Measurements from ENCODE around the gene GOLGA6L2.
A peak's percentile ranks its signal among the peaks of the same experiment; 100 is the strongest.
"Not testable (repeated sequence)": the region's sequence is repeated elsewhere in the genome, so short reads cannot be mapped to it uniquely, and the experiment has no call there.

The GOLGA6L2 gene

DNA sequence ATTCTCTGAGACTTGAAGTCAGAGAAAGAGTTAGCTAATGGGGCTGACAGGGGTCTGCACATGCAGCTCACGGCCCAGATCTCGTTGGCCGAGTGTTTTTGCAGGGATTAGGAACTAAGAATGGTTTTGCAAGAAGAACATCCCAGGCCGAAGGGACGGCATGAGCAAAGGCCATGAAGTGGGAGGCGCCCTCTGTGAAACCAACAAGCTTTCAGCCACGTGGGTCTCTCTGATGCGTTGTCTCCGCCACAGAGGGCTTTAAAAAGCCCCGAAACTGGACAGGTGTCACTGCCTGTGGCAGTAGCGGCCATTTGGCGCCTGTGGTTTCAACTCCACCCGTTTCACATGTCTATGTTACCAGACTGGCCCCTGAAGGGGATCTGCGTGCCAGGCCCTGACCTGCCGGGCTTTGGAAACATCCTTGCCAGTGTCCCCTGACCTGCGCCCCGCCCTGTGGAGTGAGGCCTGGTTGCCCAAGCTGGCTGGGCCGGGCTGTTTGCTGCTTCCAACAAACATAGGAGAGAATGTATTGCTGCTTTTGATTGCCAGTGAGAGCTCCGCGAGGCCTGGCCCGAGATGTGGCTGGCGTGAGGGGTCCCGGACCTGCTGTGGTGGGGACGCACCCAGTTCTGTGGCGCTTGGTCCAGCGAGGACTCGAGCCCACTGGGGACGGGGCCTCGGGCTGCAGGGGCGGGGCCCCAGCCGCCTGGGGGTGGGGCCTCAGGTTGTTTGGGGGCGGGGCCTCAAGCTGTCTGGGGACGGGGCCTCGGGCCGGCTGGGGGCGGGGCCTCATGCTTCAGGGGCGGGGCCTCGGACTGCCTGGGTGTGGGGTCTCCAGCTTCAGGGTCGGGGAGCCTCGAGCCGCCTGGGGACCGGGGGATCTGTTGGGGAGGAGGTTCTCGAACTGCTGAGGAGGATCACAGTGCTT lies 30.4 kb downstream of the GOLGA6L2 start:
- peak; percentile 53 for DNase-seq (ENCODE audit: extremely low spot score)
- TF ChIP-seq, protein P1, sequence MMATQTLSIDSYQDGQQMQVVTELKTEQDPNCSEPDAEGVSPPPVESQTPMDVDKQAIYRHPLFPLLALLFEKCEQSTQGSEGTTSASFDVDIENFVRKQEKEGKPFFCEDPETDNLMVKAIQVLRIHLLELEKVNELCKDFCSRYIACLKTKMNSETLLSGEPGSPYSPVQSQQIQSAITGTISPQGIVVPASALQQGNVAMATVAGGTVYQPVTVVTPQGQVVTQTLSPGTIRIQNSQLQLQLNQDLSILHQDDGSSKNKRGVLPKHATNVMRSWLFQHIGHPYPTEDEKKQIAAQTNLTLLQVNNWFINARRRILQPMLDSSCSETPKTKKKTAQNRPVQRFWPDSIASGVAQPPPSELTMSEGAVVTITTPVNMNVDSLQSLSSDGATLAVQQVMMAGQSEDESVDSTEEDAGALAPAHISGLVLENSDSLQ (IDR thresholded peaks at IDR 0.05), result no peak
- TF ChIP-seq ARNT (IDR thresholded peaks at IDR 0.05) (no peak), SP1 (IDR thresholded peaks at IDR 0.05) (no peak), ZNF384 (IDR thresholded peaks at IDR 0.05) (no peak), FOXM1 (IDR thresholded peaks at IDR 0.05; ENCODE audit: borderline replicate concordance) (no peak), FOXA1 (IDR thresholded peaks at IDR 0.05) (no peak)
- CTCF ChIA-PET, result no interaction called here
- POLR2A ChIA-PET, result no interaction called here

DNA sequence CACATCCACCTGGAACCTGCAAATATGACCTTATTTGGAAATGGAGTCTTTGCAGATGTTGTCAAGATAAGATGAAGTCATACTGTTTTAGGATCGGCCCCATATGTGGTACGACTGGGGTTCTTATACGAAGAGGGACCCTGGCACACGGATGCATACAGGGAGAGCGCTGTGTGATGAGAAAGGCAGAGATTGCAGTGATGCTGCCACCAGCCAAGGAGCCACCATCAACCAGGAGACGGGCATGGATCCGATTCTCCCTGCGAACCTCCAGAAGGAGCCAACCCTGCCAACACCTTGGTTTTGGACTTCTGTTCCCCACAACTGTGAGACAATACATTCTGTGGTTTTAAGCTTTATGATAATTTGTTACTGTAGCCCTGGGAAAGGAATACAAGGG lies 31.2 kb downstream of the GOLGA6L2 start:
- DNase-seq (ENCODE audit: extremely low spot score); CTCF ChIA-PET; POLR2A ChIA-PET: not testable (repeated sequence)

DNA sequence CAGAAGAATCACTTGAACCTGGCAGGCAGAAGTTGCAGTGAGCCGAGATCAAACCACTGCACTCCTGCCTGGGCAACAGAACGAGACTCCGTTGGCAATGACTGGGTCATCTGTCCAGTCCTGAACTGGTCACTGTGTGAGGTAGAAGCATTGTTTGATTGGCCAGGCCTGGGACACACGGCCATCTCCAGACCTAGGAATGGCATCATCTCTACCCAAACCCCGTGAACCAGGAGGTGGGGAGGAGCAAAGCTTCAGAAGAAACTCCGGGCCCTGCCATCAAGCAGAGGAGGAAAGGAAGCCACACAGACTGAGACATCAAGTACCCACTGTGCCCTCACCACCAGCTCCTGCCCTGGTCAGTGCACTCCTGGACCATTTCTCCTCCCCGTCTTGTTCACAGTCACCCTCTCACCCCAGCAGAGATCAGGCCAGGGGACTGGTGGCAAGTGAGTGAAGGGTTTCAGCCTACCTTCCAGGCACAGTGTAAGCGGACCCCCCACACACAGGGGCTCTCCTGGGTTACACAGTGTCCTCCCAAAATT lies 31.6 kb downstream of the GOLGA6L2 start:
- CTCF ChIA-PET, result no interaction called here
- POLR2A ChIA-PET, result no interaction called here
- no peak for DNase-seq (ENCODE audit: extremely low spot score)
- TF ChIP-seq, protein P1 (IDR thresholded peaks at IDR 0.05), result no peak
- TF ChIP-seq ARNT (IDR thresholded peaks at IDR 0.05) (no peak), FOXK2 (IDR thresholded peaks at IDR 0.05) (no peak), L3MBTL2 (conservative IDR thresholded peaks at IDR 0.05) (no peak), FOXA1 (IDR thresholded peaks at IDR 0.05) (no peak), SUZ12 (IDR thresholded peaks at IDR 0.05) (no peak), BHLHE40 (IDR thresholded peaks at IDR 0.05; ENCODE audit: borderline replicate concordance) (no peak), HDGF (IDR thresholded peaks at IDR 0.05; ENCODE audit: borderline replicate concordance) (no peak), TARDBP (IDR thresholded peaks at IDR 0.05) (no peak), SP1 (IDR thresholded peaks at IDR 0.05) (no peak), LEF1 (IDR thresholded peaks at IDR 0.05; ENCODE audit: borderline replicate concordance) (no peak), ELF4 (IDR thresholded peaks at IDR 0.05) (no peak), NFRKB (IDR thresholded peaks at IDR 0.05) (no peak), FOXM1 (IDR thresholded peaks at IDR 0.05; ENCODE audit: borderline replicate concordance) (no peak), CTBP1 (IDR thresholded peaks at IDR 0.05; ENCODE audit: borderline replicate concordance) (no peak)

DNA sequence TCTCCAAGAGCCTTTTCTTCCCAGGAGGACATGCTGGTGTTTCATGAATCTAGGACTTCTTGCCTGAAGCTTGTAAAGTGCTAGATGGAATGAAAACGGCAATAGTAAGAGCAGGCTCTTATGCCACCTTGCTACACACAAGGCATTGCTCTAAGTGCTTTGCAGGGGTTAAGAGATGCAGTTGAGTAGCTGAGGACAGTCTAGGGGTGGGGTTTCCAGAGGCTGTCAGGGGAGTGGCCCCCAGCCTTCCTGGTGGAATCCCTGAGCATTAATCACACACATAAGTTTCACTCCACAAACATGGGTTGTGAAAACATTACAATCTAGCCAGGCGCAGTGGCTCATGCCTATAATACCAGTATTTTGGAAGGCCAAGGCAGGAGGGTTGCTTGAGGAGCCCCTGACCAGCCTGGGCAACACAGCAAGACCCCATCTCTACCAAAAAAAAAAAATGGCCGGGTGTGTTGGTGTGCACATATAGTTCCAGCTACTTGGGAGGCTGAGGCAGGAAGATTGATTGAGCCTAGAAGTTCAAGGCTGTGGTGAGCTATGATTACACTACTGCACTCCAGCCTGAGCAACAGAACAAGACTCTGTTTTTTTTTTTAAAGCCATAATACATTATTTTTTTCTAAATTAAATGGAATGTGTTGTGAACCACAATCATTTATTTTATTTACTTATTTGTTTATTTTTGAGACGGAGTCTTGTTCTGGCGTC lies 34.0 kb downstream of the GOLGA6L2 start:
- DNase-seq (ENCODE audit: extremely low spot score); CTCF ChIA-PET; POLR2A ChIA-PET: not testable (repeated sequence)

DNA sequence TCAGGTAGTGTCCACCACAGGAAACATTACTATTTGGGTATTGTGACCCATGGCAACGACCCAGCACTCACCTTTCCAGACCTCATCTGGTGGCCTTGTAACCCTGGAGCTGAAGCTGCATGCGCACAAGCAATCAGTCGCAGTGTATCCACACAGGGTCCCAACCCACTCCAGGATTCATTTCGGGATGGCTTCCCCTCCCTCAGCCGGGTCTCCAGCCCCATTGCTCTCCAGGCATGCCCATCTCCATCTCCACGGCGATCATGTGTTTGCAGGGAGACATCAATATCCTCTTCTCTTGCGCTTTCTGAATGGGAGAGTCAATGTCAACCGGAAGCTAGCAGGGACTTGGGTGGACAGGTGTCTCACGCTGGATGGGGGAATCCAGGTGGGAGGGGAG lies 35.2 kb downstream of the GOLGA6L2 start:
- DNase-seq (ENCODE audit: extremely low spot score), result no peak
- ChIA-PET CTCF (interaction anchor here (0.6 kb wide), 1 partner anchor 12 kb away, joined by 6 read pairs; no protein-coding TSS in a partner anchor), POLR2A (no interaction called here)
- no peak for TF ChIP-seq SP1 (IDR thresholded peaks at IDR 0.05)
- TF ChIP-seq HDGF (IDR thresholded peaks at IDR 0.05; ENCODE audit: borderline replicate concordance), result no peak
- no peak for TF ChIP-seq ELF4 (IDR thresholded peaks at IDR 0.05)
- TF ChIP-seq FOXA1 (IDR thresholded peaks at IDR 0.05), result no peak
- TF ChIP-seq BHLHE40 (IDR thresholded peaks at IDR 0.05; ENCODE audit: borderline replicate concordance), result no peak
- TF ChIP-seq ARNT (IDR thresholded peaks at IDR 0.05), result no peak
- TF ChIP-seq FOXK2 (IDR thresholded peaks at IDR 0.05), result no peak
- no peak for TF ChIP-seq FOXM1 (IDR thresholded peaks at IDR 0.05; ENCODE audit: borderline replicate concordance)
- TF ChIP-seq, protein P1 (IDR thresholded peaks at IDR 0.05), result no peak
- no peak for TF ChIP-seq NFRKB (IDR thresholded peaks at IDR 0.05)
- no peak for TF ChIP-seq LEF1 (IDR thresholded peaks at IDR 0.05; ENCODE audit: borderline replicate concordance)
- TF ChIP-seq ZNF384 (IDR thresholded peaks at IDR 0.05), result no peak
- TF ChIP-seq CTBP1 (IDR thresholded peaks at IDR 0.05; ENCODE audit: borderline replicate concordance), result no peak
- no peak for TF ChIP-seq L3MBTL2 (conservative IDR thresholded peaks at IDR 0.05)
- TF ChIP-seq TARDBP (IDR thresholded peaks at IDR 0.05), result no peak
- TF ChIP-seq SUZ12 (IDR thresholded peaks at IDR 0.05), result no peak

DNA sequence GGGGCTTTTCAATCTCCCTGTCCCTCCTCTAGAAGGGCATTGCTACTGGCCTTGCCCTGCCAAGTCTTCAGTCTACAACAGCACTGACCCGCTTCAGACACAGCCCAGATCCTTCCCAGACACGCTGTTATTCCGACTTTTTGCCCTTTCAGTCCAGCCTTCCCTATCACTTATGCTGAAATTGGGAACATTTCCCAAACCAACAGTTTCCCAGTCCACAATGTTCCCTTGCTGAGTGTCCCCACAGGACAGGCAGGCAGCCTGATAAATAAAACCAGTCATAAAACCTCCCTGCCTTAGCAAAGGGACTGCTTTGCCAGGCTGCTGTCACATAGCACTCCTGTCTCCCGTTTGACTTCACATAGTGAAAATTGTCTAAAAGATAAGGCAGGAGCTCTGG lies 43.5 kb downstream of the GOLGA6L2 start:
- TF ChIP-seq FOXK2 (IDR thresholded peaks at IDR 0.05) (no peak), BHLHE40 (IDR thresholded peaks at IDR 0.05; ENCODE audit: borderline replicate concordance) (no peak), SP1 (IDR thresholded peaks at IDR 0.05) (no peak), FOXM1 (IDR thresholded peaks at IDR 0.05; ENCODE audit: borderline replicate concordance) (no peak), LEF1 (IDR thresholded peaks at IDR 0.05; ENCODE audit: borderline replicate concordance) (no peak), NFRKB (IDR thresholded peaks at IDR 0.05) (no peak), CTBP1 (IDR thresholded peaks at IDR 0.05; ENCODE audit: borderline replicate concordance) (no peak), ELF4 (IDR thresholded peaks at IDR 0.05) (no peak), L3MBTL2 (conservative IDR thresholded peaks at IDR 0.05) (no peak), HDGF (IDR thresholded peaks at IDR 0.05; ENCODE audit: borderline replicate concordance) (no peak)
- TF ChIP-seq, protein P1 (IDR thresholded peaks at IDR 0.05), result no peak
- ChIA-PET POLR2A (no interaction called here), CTCF (no interaction called here)
- DNase-seq (ENCODE audit: extremely low spot score), result no peak
